PFSK-1 (cell line): ENCODE results near the gene DAAM2.

Experiments used
- FOXP2 ChIP-seq: optimal IDR thresholded peaks from 2 replicates; pipeline ENCODE3; 2011; ENCODE audit warnings: borderline replicate concordance, control low read depth, inconsistent platforms; ENCODE audit not compliant: insufficient read depth; ENCODE audit errors: extremely low read length, extremely low read depth
- POLR2AphosphoS5 ChIP-seq: IDR thresholded peaks from 2 replicates; pipeline ENCODE4 v1.6.1; 2012; ENCODE audit warnings: low read depth, mild to moderate bottlenecking, control low read depth, low read length, moderate library complexity
- REST ChIP-seq, 2 experiments: IDR thresholded peaks; 2 replicates each; pipeline versions ENCODE4 v1.6.1 to v1.8.0; 2011 to 2012; ENCODE audit warnings: low read depth in 2 of 2, low read length in 2 of 2, control low read depth in 1 of 2, inconsistent platforms in 1 of 2, mild to moderate bottlenecking in 1 of 2, moderate library complexity in 1 of 2; ENCODE audit not compliant: insufficient read depth in 1 of 2
- SIN3A ChIP-seq: IDR thresholded peaks from 2 replicates; pipeline ENCODE4 v1.6.1; 2012; ENCODE audit warnings: mild to moderate bottlenecking, low read length, moderate library complexity, borderline replicate concordance; ENCODE audit not compliant: insufficient read depth
- TAF1 ChIP-seq: IDR thresholded peaks from 2 replicates; pipeline ENCODE4 v1.6.1; 2012; ENCODE audit warnings: low read length, control low read depth, borderline replicate concordance; ENCODE audit not compliant: insufficient read depth

The DAAM2 gene

GRCh38 chr6:39929733-39930461 is 137.7 kb downstream of the DAAM2 start:
- TF ChIP-seq REST (IDR thresholded peaks at IDR 0.05; ENCODE audit: insufficient read depth in 1 of 2, low read depth in 2 of 2, low read length in 2 of 2) (no peak), POLR2AphosphoS5 (no peak), FOXP2 (no peak), TAF1 (no peak), SIN3A (no peak)

GRCh38 chr6:39930540-39930939 is 138.4 kb downstream of the DAAM2 start:
- TF ChIP-seq FOXP2 (no peak), TAF1 (no peak), REST (IDR thresholded peaks at IDR 0.05; ENCODE audit: insufficient read depth in 1 of 2, low read depth in 2 of 2, low read length in 2 of 2) (no peak), POLR2AphosphoS5 (no peak), SIN3A (no peak)

GRCh38 chr6:39931607-39932006 is 139.4 kb downstream of the DAAM2 start:
- TF ChIP-seq POLR2AphosphoS5: no peak
- TF ChIP-seq FOXP2: no peak
- no peak for TF ChIP-seq REST (IDR thresholded peaks at IDR 0.05; ENCODE audit: insufficient read depth in 1 of 2, low read depth in 2 of 2, low read length in 2 of 2)
- TF ChIP-seq TAF1: no peak
- TF ChIP-seq SIN3A: no peak

GRCh38 chr6:39932386-39932910 is 140.3 kb downstream of the DAAM2 start:
- no peak for TF ChIP-seq SIN3A
- TF ChIP-seq TAF1: no peak
- no peak for TF ChIP-seq FOXP2
- TF ChIP-seq POLR2AphosphoS5: no peak
- TF ChIP-seq REST (IDR thresholded peaks at IDR 0.05; ENCODE audit: insufficient read depth in 1 of 2, low read depth in 2 of 2, low read length in 2 of 2): no peak
